Adrenal gland (tissue), 12 donors: ENCODE measurements around the gene CA7. TPM values are rescaled to one million over a fixed set of nuclear protein-coding genes. Genes with fewer than 3 reads are reported as not detected.

Source experiments
- DNase-seq, 7 donors: peaks; one replicate each; pipeline ENCODE4 v3.0.0-alpha.2; 2019 to 2020
- H3K27ac ChIP-seq, 5 donors: fragments of 200-600 bp; sonication (generic) in 4 of 5; 1 replicate in 3 of 5; 2 replicates in 2 of 5; pipeline versions ENCODE4 v1.5.1 to v1.8.0; 2016 to 2020; ENCODE audit warnings: mild to moderate bottlenecking in 1 of 5
- H3K27me3 ChIP-seq: fragments of 200-600 bp; 2 replicates; pipeline ENCODE4 v1.8.0; 2021
- H3K36me3 ChIP-seq, 2 donors: fragments of 200-600 bp; replicated peaks in 1 of 2; 1 replicate in 1 of 2; 2 replicates in 1 of 2; pipeline versions ENCODE4 v1.5.1 to v1.8.0; 2018 to 2022
- H3K4me1 ChIP-seq, 2 donors: fragments of 200-600 bp; replicated peaks in 1 of 2; 1 replicate in 1 of 2; 2 replicates in 1 of 2; pipeline versions ENCODE4 v1.5.1 to v1.8.0; 2018 to 2021
- H3K4me3 ChIP-seq, 4 donors: fragments of 200-600 bp; sonication (generic) in 3 of 4; one replicate each; pipeline ENCODE4 v1.5.1; 2016 to 2018
- H3K9me3 ChIP-seq, 3 donors: fragments of 200-600 bp; sonication (generic) in 1 of 3; replicated peaks in 1 of 3; 1 replicate in 2 of 3; 2 replicates in 1 of 3; pipeline versions ENCODE4 v1.5.1 to v1.8.0; 2016 to 2021
- POLR2A ChIP-seq, 2 donors: fragments of 450-650 bp; IDR thresholded peaks; one replicate each; pipeline ENCODE4 v1.6.1; 2017; ENCODE audit warnings: antibody characterized with exemption in 2 of 2, mild to moderate bottlenecking in 2 of 2, moderate library complexity in 1 of 2
- WGBS, 4 donors: extraction: QIAGEN DNeasy Blood & Tissue Kit in 2 of 4; methylation state at CpG; one replicate each; pipeline versions ENCODE4 v1.1.5 to v1.1.7; 2013 to 2017; 5-methylcytosine and 5-hydroxymethylcytosine counted together
- intact Hi-C, 2 donors: fragments of 100-400 bp; cut with DNase I; formaldehyde crosslinking; loops; one replicate each; pipeline versions ENCODE4 v1.14.1 to v1.15.0; 2022 to 2023
- polyA plus RNA-seq, 3 donors: library from polyadenylated mRNA; stranded (reverse); fragments of 200-250 nt in 2 of 3; fragments of 350-450 nt in 1 of 3; fragmentation: Illumina TruSeq in 1 of 3; extraction: RNeasy Lipid Tissue Mini Kit (QIAGEN cat#74804) in 1 of 3; gene quantifications; one replicate each; pipeline ENCODE4 v1.2.3, GENCODE V29; 2013 to 2014
- total RNA-seq, 9 donors: library from RNA; depleted of rRNA in 4 of 9; stranded (reverse); fragments of >200 nt in 4 of 9; fragments of 120-200 nt in 1 of 9; fragmentation: NEBNext Ultra II Directional in 1 of 9; extraction: Animal tissue kit (Norgen Biotek cat#: 25700) in 1 of 9; gene quantifications; one replicate each; pipeline versions ENCODE4 v1.1.0 to v1.2.4, GENCODE V29; 2013 to 2023
- TF ChIP-seq, protein P1 (sequence below), 6 experiments: fragments of 450-650 bp in 4 of 6; fragments of 200-600 bp in 2 of 6; sonication (generic) in 1 of 6; IDR thresholded peaks; 1 replicate in 5 of 6; 2 replicates in 1 of 6; pipeline versions ENCODE4 v1.5.1 to v1.8.0; 2016 to 2021; ENCODE audit warnings: antibody characterized with exemption in 6 of 6, mild to moderate bottlenecking in 2 of 6, moderate library complexity in 1 of 6
- donor health status: healthy with polysubstance abuse.
- donor health status: Bipolar disorder and iron deficiency.
- donor health status: DM: yes; HTN: yes; CAD: no.
- donor health status: DM: no; HTN: no; CAD: no.
- donor health status: DM: no; HTN: no; CAD: no.
- donor health status: DM: yes; HTN: yes; CAD: no.

CA7 gene
- total and polyA plus RNA-seq, 12 donors, result not detected

DNA sequence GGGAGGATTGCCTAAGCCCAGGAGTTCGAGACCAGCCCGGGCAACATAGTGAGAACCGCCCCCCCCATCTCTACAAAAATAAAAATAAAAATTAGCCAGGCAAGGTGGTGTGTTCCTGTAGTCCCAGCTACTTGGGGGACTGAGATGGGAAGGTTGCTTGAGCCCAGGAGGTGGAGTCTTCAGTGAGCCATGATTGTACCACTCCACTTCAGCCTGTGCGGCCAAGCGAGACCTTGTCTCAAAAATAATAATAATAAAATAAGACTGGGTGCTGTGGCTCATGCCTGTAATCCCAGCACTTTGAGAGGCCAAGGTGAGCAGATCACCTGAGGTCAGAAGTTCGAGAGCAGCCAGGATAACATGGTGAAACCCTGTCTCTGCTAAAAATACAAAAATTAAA is 47.6 kb downstream of the CA7 start:
- WGBS, 4 donors, result 92 to 95% (median 93%) methylated on average over 6 of the region's 6 CpGs
- DNase-seq, result no peak
- intact Hi-C loops, result no loop called here

DNA sequence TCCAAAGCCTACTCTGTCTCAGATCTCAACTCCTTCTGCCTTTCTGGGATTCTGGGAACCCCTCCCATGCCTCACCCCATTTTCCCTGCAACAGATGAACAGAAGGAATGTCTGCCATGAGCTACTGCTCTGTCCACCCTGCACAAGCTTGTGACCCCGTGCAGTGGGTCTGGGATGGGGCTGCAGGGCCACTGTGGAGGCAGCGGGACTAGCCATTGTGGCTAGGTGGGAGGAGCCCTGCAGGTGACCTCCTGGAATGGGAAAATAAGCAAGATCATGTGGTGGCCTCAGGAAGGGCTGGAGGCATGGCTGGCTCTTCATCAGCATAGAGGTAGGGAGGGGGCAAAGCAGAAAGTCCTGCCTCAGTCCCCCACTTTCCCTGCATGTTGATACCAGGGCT is 49.8 kb downstream of the CA7 start:
- Histone ChIP-seq H3K27me3 (no peaks in the 10 kb centered on the region), H3K27ac (no peak overlapping the region), H3K36me3 (no peaks in the 10 kb centered on the region), H3K4me1 (peaks cover 6 to 16% of the 10 kb centered on the region in 2 donors), H3K4me3 (no peak overlapping the region), H3K9me3 (no peaks in the 10 kb centered on the region)
- TF ChIP-seq, protein P1, sequence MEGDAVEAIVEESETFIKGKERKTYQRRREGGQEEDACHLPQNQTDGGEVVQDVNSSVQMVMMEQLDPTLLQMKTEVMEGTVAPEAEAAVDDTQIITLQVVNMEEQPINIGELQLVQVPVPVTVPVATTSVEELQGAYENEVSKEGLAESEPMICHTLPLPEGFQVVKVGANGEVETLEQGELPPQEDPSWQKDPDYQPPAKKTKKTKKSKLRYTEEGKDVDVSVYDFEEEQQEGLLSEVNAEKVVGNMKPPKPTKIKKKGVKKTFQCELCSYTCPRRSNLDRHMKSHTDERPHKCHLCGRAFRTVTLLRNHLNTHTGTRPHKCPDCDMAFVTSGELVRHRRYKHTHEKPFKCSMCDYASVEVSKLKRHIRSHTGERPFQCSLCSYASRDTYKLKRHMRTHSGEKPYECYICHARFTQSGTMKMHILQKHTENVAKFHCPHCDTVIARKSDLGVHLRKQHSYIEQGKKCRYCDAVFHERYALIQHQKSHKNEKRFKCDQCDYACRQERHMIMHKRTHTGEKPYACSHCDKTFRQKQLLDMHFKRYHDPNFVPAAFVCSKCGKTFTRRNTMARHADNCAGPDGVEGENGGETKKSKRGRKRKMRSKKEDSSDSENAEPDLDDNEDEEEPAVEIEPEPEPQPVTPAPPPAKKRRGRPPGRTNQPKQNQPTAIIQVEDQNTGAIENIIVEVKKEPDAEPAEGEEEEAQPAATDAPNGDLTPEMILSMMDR (IDR thresholded peaks at IDR 0.05), result no peak
- TF ChIP-seq POLR2A (IDR thresholded peaks at IDR 0.05), result no peak
- no peak for DNase-seq
- intact Hi-C loops, result no loop called here
- 58 to 81% (median 70%) methylated on average over 2 of the region's 2 CpGs for WGBS, 4 donors

More for the DNA sequence above, 47.6 kb downstream of the CA7 start:
- H3K4me1 ChIP-seq, result peaks cover 0 to 12% of the 10 kb centered on the region in 2 donors
- H3K9me3 ChIP-seq, result no peaks in the 10 kb centered on the region
- no peaks in the 10 kb centered on the region for H3K36me3 ChIP-seq
- no peaks in the 10 kb centered on the region for H3K27me3 ChIP-seq
- no peak for TF ChIP-seq POLR2A (IDR thresholded peaks at IDR 0.05)
- TF ChIP-seq, protein P1 (IDR thresholded peaks at IDR 0.05), result no peak
- H3K27ac ChIP-seq, result no peak overlapping the region
- H3K4me3 ChIP-seq, result no peak overlapping the region

DNA sequence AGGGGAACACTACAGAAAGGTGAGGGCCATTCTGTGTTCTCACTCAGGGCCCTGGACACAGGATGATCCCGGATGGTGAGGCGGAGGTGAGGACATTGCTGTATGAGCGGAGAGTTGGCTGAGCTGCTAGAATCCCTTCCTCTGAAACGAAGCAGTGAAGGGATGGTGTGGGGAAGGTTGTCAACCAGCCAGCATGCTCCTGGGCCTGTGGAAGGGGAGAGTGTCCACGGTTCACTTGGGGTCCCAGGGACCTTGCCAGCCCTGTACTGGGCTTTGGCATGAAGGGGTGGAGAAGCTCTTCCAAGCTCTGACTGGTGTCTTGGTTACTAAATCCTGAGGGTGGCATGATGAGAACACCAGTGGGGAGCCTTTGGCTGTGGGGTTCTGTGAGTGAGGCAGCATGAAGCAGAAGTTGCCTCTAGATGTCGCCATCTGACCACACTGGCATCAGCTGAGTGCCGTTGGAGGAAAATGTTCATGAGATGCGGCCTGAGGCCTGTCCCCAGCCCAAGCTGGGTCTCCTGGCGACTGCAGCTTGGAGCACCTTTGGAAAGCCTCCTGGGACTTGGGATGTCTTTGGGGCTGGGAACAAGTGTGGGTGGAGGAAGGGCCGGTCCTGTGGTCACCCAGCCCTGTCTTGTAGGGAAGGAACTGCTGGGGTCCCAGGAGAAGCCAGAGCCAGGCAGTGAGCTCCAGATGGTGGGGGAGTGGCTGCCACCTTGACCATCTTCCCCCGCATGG is 50.9 kb downstream of the CA7 start:
- peak; percentile 75 to 90 (median 83) for DNase-seq
- 35 to 44% (median 36%) methylated on average over 10 to 11 of the region's 11 CpGs for WGBS, 4 donors
- intact Hi-C loops, result loop anchor here (5.0 kb wide), 2 partner anchors 37 to 47 kb away; partner anchors contain the start of gene CIAO2B (in 1 of the 2)
- Histone ChIP-seq H3K4me3 (no peak overlapping the region), H3K4me1 (peaks cover 16 to 25% of the 10 kb centered on the region in 2 donors), H3K36me3 (no peaks in the 10 kb centered on the region), H3K27ac (no peak overlapping the region), H3K27me3 (no peaks in the 10 kb centered on the region), H3K9me3 (no peaks in the 10 kb centered on the region)
- TF ChIP-seq, protein P1 (IDR thresholded peaks at IDR 0.05), result peak; percentile 76 to 93 (median 86)
- TF ChIP-seq POLR2A (IDR thresholded peaks at IDR 0.05), result no peak

DNA sequence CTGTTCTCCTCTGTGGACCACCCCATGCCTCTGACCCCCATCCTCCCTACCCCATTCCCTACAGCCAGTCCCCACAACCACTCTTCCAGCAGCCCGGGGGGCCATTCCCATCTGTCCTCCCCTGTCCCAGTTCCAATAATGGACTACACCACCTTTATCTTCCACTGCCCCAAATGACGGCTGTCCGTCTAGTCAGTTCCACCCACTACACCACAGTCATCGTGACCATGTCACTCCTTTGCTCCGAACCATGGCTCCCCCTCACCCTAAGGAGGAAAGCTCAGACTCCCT is 51.4 kb downstream of the CA7 start:
- 76 to 87% (median 82%) methylated on average over 5 of the region's 5 CpGs for WGBS, 4 donors
- Histone ChIP-seq H3K36me3 (no peaks in the 10 kb centered on the region), H3K4me3 (no peak overlapping the region), H3K4me1 (peaks cover 20 to 29% of the 10 kb centered on the region in 2 donors), H3K9me3 (no peaks in the 10 kb centered on the region), H3K27me3 (no peaks in the 10 kb centered on the region), H3K27ac (no peak overlapping the region)
- intact Hi-C loops, result loop anchor here (5.0 kb wide), 2 partner anchors 37 to 47 kb away; partner anchors contain the start of gene CIAO2B (in 1 of the 2)
- DNase-seq, result no peak
- no peak for TF ChIP-seq POLR2A (IDR thresholded peaks at IDR 0.05)
- TF ChIP-seq, protein P1 (IDR thresholded peaks at IDR 0.05), result no peak
